Uterus (tissue), 4 donors: Measurements from ENCODE around the gene VANGL2. TPM values are rescaled to one million over a fixed set of nuclear protein-coding genes. Genes with fewer than 3 reads are reported as not detected.

Experiments
- DNase-seq, 2 donors: peaks; one replicate each; pipeline ENCODE4 v3.0.0-alpha.2; 2019 to 2020
- H3K27ac ChIP-seq, 2 donors: fragments of 200-600 bp; sonication (generic); 1 replicate in 1 of 2; 2 replicates in 1 of 2; pipeline ENCODE4 v1.5.1; 2016 to 2018
- H3K27me3 ChIP-seq, 2 donors: fragments of 200-600 bp; sonication (generic); one replicate each; pipeline ENCODE4 v1.5.1; 2018 to 2019; ENCODE audit warnings: control low read depth in 1 of 2
- H3K36me3 ChIP-seq, 2 donors: fragments of 200-600 bp; sonication (generic); one replicate each; pipeline ENCODE4 v1.5.1; 2019; ENCODE audit warnings: control low read depth in 1 of 2
- H3K4me1 ChIP-seq, 2 donors: fragments of 200-600 bp; sonication (generic); one replicate each; pipeline ENCODE4 v1.5.1; 2018 to 2019; ENCODE audit warnings: control low read depth in 1 of 2
- H3K4me3 ChIP-seq, 2 donors: fragments of 200-600 bp; sonication (generic); 1 replicate in 1 of 2; 2 replicates in 1 of 2; pipeline ENCODE4 v1.5.1; 2018 to 2019; ENCODE audit warnings: mild to moderate bottlenecking in 1 of 2
- H3K9me3 ChIP-seq, 2 donors: fragments of 200-600 bp; sonication (generic); one replicate each; pipeline ENCODE4 v1.5.1; 2019; ENCODE audit warnings: control low read depth in 1 of 2
- POLR2A ChIP-seq, 2 donors: fragments of 450-650 bp; IDR thresholded peaks; one replicate each; pipeline ENCODE4 v1.6.1; 2016; ENCODE audit warnings: antibody characterized with exemption in 2 of 2, mild to moderate bottlenecking in 1 of 2, moderate library complexity in 1 of 2
- intact Hi-C: fragments of 100-400 bp; cut with DNase I; formaldehyde crosslinking; loops from one replicate; pipeline ENCODE4 v1.15.1; 2023; ENCODE audit warnings: low total_unique reads
- small RNA-seq: library from RNA; depleted of rRNA; stranded (forward); fragments of <200 nt; gene quantifications from one replicate; pipeline ENCODE3, GENCODE V24; 2016
- total RNA-seq, 4 donors: library from RNA; depleted of rRNA in 3 of 4; stranded (reverse); fragments of >200 nt in 3 of 4; gene quantifications; one replicate each; pipeline versions ENCODE4 v1.1.0 to v1.2.4, GENCODE V29; 2014 to 2023
- TF ChIP-seq, protein P1 (sequence below), 4 experiments: fragments of 200-600 bp in 2 of 4; fragments of 450-650 bp in 2 of 4; sonication (generic) in 2 of 4; IDR thresholded peaks; one replicate each; pipeline ENCODE4 v1.5.1; 2016 to 2019; ENCODE audit warnings: antibody characterized with exemption in 4 of 4, mild to moderate bottlenecking in 2 of 4, moderate library complexity in 1 of 4
- donor health status: DM: yes; HTN: yes; CAD: no.

The VANGL2 gene
- total RNA-seq, 4 donors from 2014 or later, result 0.26 to 14.1 (median 4.7) TPM

DNA sequence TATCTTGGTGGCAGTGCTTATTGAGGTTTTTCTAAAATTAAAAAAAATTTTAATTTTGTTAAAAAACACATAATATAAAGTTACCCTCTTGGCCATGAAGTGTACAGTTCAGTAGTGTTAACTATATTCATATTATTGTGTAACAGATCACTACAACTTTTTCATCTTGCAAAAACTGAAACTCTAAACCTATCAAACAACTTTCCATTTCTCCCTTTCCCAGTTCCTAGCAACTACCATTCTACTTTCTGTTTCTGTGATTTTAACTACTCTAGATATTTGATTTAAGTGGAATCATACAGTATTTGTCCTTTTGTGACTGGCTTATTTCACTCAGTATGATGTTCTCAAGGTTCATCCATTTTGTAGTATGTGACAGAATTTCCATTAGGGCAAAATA lies 67.2 kb downstream of the VANGL2 start:
- TF ChIP-seq POLR2A (IDR thresholded peaks at IDR 0.05), result no peak
- TF ChIP-seq, protein P1, sequence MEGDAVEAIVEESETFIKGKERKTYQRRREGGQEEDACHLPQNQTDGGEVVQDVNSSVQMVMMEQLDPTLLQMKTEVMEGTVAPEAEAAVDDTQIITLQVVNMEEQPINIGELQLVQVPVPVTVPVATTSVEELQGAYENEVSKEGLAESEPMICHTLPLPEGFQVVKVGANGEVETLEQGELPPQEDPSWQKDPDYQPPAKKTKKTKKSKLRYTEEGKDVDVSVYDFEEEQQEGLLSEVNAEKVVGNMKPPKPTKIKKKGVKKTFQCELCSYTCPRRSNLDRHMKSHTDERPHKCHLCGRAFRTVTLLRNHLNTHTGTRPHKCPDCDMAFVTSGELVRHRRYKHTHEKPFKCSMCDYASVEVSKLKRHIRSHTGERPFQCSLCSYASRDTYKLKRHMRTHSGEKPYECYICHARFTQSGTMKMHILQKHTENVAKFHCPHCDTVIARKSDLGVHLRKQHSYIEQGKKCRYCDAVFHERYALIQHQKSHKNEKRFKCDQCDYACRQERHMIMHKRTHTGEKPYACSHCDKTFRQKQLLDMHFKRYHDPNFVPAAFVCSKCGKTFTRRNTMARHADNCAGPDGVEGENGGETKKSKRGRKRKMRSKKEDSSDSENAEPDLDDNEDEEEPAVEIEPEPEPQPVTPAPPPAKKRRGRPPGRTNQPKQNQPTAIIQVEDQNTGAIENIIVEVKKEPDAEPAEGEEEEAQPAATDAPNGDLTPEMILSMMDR (IDR thresholded peaks at IDR 0.05), result no peak
- intact Hi-C loops, result no loop called here
- Histone ChIP-seq H3K9me3 (no peaks in the 10 kb centered on the region), H3K4me1 (no peaks in the 10 kb centered on the region), H3K4me3 (no peak overlapping the region), H3K27ac (no peak overlapping the region), H3K27me3 (no peaks in the 10 kb centered on the region), H3K36me3 (no peaks in the 10 kb centered on the region)
- DNase-seq, result no peak

DNA sequence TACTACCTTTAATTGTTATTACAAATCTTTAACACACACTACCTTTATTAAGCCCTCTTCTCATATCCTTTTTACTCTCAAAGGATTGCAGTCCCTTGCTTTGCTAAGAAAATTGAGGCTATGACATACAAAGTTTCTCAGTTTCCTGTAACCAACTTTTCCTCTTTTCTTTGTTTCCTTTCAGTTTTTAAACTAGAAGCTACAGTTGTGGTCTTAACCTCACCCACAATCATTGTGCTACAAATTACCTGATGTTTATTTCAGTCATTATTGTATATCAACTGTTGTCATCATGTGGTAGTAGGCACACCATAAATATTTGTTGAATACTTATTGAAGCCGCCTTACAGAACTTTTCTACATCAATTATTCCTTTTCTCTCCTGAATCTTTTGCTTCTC lies 70.9 kb downstream of the VANGL2 start:
- H3K27me3 ChIP-seq, result no peaks in the 10 kb centered on the region
- DNase-seq, result no peak
- no peaks in the 10 kb centered on the region for H3K9me3 ChIP-seq
- intact Hi-C loops, result no loop called here
- H3K4me1 ChIP-seq, result no peaks in the 10 kb centered on the region
- no peak for TF ChIP-seq POLR2A (IDR thresholded peaks at IDR 0.05)
- TF ChIP-seq, protein P1 (IDR thresholded peaks at IDR 0.05), result no peak
- no peak overlapping the region for H3K27ac ChIP-seq
- H3K4me3 ChIP-seq, result no peak overlapping the region
- H3K36me3 ChIP-seq, result no peaks in the 10 kb centered on the region

DNA sequence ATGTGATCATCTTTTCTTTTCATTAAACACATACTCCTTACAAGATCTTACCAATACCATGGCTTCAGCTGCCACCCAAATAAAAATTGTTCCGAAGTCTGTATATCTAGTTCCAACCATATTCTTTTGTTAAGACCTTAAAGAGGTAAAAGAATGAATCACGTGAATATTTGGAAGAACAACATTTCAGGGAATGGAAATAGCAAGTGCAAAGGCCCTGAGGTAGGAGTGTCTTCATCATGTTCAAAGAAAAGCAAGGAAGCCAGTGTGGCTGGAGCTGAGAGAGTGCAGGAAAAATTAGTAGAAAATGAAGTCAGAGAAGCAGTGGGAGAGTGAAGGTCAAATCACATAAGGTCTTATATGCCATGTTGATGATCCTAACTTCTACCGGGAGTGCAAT lies 71.7 kb downstream of the VANGL2 start:
- no peaks in the 10 kb centered on the region for H3K9me3 ChIP-seq
- intact Hi-C loops, result no loop called here
- DNase-seq, result no peak
- no peaks in the 10 kb centered on the region for H3K27me3 ChIP-seq
- no peak overlapping the region for H3K27ac ChIP-seq
- TF ChIP-seq, protein P1 (IDR thresholded peaks at IDR 0.05), result no peak
- TF ChIP-seq POLR2A (IDR thresholded peaks at IDR 0.05), result no peak
- H3K4me1 ChIP-seq, result no peaks in the 10 kb centered on the region
- H3K36me3 ChIP-seq, result no peaks in the 10 kb centered on the region
- no peak overlapping the region for H3K4me3 ChIP-seq

DNA sequence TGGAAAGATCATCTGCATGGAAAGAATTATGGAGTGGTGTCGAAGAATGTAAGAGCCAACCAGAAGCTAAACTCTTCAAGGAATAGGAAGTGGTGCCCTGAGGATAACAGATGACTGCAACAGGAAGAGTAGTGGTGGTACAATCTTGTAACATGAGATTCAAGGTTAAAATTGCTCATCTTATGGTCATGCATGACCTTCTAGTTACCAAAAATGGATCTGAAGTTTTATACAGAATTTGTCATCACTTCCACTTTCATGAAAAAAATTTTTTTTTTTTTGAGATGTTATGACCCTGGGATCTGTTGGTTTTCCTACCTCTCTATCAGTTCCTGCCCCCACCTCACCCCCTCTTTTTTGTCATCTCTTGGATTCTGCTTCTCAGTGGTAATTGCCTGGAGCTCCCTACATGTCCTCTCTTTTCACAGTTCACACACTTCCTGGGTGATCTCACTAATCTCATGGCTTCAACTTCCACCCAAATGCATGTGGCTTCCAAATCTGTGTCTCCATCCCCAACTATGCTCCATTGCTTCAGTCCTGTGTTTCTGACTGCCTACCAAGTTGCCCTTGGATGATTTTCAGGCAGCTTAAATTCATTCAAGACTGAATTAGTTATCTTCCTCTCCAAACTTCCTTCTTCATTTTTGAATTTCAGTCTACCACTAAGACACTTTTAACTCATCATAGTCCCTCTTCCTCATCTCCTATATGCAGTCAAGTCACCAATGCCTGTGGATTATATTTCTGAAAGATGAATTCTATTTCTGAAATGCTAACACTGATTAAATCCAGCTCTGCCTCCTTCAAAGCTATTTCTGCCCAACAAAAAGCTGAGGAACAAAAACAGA lies 74.3 kb downstream of the VANGL2 start:
- Histone ChIP-seq H3K4me1 (no peaks in the 10 kb centered on the region), H3K36me3 (no peaks in the 10 kb centered on the region), H3K4me3 (no peak overlapping the region), H3K27ac (no peak overlapping the region), H3K27me3 (no peaks in the 10 kb centered on the region), H3K9me3 (no peaks in the 10 kb centered on the region)
- intact Hi-C loops, result no loop called here
- no peak for TF ChIP-seq POLR2A (IDR thresholded peaks at IDR 0.05)
- TF ChIP-seq, protein P1 (IDR thresholded peaks at IDR 0.05), result no peak
- no peak for DNase-seq

Small RNA genes within 50 kb of the gene (small RNA-seq; reads per million reads assigned to genes)
- gene RNU4-42P, result not detected

Other genes with a start within 250 kb of the VANGL2 start
- 1 to 10 TPM in 1 of 4 donors, not detected in 3; 1.5 TPM for gene ATP1A4, start 249.0 kb upstream of the VANGL2 start, total RNA-seq
- gene CASQ1, start 210.0 kb upstream of the VANGL2 start, total RNA-seq, result under 1 TPM in 3 of 4 donors, not detected in 1; 0.26 to 0.48 (median 0.34) TPM
- 100 to 1,000 TPM in 1 of 4 donors, 10 to 100 TPM in 3; 52.1 to 147 (median 81.7) TPM for gene PEA15, start 195.2 kb upstream of the VANGL2 start, total RNA-seq
- gene DCAF8, start 138.0 kb upstream of the VANGL2 start, total RNA-seq, result 100 to 1,000 TPM in 2 of 4 donors, 10 to 100 TPM in 2; 36.8 to 167 (median 94.8) TPM
- gene PEX19, start 115.4 kb upstream of the VANGL2 start, total RNA-seq, result 10 to 100 TPM; 45.1 to 77.5 (median 59.8) TPM
- 100 to 1,000 TPM in 2 of 4 donors, 10 to 100 TPM in 2; 71.2 to 211 (median 130) TPM for gene COPA, start 57.3 kb upstream of the VANGL2 start, total RNA-seq
- 10 to 100 TPM; 18.2 to 69.1 (median 56.4) TPM for gene NCSTN, start 57.2 kb upstream of the VANGL2 start, total RNA-seq
- not detected for gene NHLH1, start 33.5 kb upstream of the VANGL2 start, total RNA-seq
- gene SLAMF6, start 122.7 kb downstream of the VANGL2 start, total RNA-seq, result 1 to 10 TPM in 1 of 4 donors, under 1 TPM in 3; under 0.01 to 3.8 (median 0.65) TPM
- gene CD84, start 178.9 kb downstream of the VANGL2 start, total RNA-seq, result 1 to 10 TPM; 1.8 to 4.1 (median 3.1) TPM
- under 1 TPM in 2 of 4 donors, not detected in 2; 0.09 to 0.26 TPM for gene SLAMF1, start 246.5 kb downstream of the VANGL2 start, total RNA-seq